ENCODE results near the gene KIF2A.

KIF2A gene

DNA sequence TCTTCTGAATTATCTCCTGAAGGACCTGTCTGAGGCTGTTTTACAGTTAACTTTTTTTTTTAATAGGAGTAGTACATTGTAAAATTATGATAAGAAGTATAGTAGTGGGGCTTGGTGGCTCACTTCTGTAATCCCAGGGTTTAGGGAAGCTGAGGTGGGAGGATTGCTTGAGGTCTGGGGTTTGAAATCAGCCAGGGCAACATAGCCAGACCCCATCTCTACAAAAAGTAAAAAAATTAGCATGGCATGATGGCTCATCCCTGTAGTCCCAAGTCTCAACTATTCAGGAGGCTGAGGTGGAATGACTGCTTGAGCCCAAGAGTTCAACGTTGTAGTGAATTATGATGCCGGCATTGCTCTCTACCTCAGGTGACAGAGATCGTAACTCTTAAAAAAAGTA is 113.6 kb downstream of the KIF2A start:
- TF ChIP-seq FOXM1 (IDR thresholded peaks at IDR 0.05; ENCODE audit: borderline replicate concordance, low read depth): no peak
- TF ChIP-seq, protein P1, sequence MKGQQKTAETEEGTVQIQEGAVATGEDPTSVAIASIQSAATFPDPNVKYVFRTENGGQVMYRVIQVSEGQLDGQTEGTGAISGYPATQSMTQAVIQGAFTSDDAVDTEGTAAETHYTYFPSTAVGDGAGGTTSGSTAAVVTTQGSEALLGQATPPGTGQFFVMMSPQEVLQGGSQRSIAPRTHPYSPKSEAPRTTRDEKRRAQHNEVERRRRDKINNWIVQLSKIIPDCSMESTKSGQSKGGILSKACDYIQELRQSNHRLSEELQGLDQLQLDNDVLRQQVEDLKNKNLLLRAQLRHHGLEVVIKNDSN (IDR thresholded peaks at IDR 0.05): no peak
- no peak for TF ChIP-seq TEAD4 (IDR thresholded peaks at IDR 0.05)
- TF ChIP-seq CREB1 (IDR thresholded peaks at IDR 0.05; ENCODE audit: low read depth): no peak
- no peak for TF ChIP-seq ZBTB7A (IDR thresholded peaks at IDR 0.05; ENCODE audit: low read depth)
- no peak for TF ChIP-seq CEBPB (IDR thresholded peaks at IDR 0.05)

DNA sequence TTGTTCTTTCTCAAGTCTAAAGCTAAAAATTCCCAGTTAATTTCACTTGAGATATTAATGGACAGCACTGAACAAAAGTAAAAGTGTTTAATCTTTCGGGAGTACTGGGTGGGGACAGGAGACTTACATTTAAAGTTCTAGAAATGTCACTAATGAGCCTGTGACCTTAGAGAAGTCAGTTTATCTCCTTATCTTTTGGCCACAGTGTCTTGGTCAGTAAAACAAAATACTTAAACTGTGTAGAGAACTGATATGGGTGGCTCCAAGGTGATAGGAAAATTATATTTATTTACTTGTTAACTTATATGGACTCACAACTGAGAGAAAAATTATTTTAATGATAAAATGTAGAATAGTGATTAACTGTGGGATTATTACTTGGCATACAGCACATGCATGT is 115.4 kb downstream of the KIF2A start:
- TF ChIP-seq NFIC (IDR thresholded peaks at IDR 0.05) (no peak), TEAD4 (IDR thresholded peaks at IDR 0.05) (no peak)
- TF ChIP-seq, protein P2, sequence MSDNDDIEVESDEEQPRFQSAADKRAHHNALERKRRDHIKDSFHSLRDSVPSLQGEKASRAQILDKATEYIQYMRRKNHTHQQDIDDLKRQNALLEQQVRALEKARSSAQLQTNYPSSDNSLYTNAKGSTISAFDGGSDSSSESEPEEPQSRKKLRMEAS (IDR thresholded peaks at IDR 0.05): no peak

DNA sequence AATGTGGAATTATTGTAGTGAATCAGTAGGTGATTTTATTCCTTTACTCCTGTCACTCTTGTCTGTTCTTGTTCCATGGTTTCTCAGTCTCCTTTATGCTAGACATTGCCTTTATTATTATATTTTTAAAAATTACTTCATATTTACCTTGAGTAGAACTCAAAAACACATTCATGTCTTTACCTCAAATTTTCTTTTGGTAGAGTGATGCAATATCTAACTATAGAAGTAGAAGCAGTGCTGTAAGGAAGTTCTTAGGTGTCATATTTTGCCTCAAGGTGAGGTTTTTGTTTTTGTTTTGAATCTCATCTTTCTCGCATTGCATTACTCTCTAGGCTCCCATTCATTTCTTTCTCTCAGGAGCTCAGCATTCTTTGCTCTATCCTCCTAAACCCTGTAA is 118.8 kb downstream of the KIF2A start:
- TF ChIP-seq NFIC (IDR thresholded peaks at IDR 0.05) (no peak), TEAD4 (IDR thresholded peaks at IDR 0.05) (no peak), CEBPB (IDR thresholded peaks at IDR 0.05) (no peak), EP300 (IDR thresholded peaks at IDR 0.05; ENCODE audit: borderline replicate concordance) (no peak), TAF1 (IDR thresholded peaks at IDR 0.05; ENCODE audit: low read depth) (no peak), FOXM1 (IDR thresholded peaks at IDR 0.05; ENCODE audit: borderline replicate concordance, low read depth) (no peak), ZBTB7A (IDR thresholded peaks at IDR 0.05; ENCODE audit: low read depth) (no peak), EGR1 (IDR thresholded peaks at IDR 0.05) (no peak), TCF12 (IDR thresholded peaks at IDR 0.05; ENCODE audit: low read depth) (no peak), YY1 (IDR thresholded peaks at IDR 0.05; ENCODE audit: low read depth) (no peak), RAD21 (IDR thresholded peaks at IDR 0.05; ENCODE audit: low read depth) (no peak), CREB1 (IDR thresholded peaks at IDR 0.05; ENCODE audit: low read depth) (no peak)
- TF ChIP-seq, protein P1 (IDR thresholded peaks at IDR 0.05): no peak
- TF ChIP-seq, protein P2 (IDR thresholded peaks at IDR 0.05): no peak
- TF ChIP-seq, protein P3, sequence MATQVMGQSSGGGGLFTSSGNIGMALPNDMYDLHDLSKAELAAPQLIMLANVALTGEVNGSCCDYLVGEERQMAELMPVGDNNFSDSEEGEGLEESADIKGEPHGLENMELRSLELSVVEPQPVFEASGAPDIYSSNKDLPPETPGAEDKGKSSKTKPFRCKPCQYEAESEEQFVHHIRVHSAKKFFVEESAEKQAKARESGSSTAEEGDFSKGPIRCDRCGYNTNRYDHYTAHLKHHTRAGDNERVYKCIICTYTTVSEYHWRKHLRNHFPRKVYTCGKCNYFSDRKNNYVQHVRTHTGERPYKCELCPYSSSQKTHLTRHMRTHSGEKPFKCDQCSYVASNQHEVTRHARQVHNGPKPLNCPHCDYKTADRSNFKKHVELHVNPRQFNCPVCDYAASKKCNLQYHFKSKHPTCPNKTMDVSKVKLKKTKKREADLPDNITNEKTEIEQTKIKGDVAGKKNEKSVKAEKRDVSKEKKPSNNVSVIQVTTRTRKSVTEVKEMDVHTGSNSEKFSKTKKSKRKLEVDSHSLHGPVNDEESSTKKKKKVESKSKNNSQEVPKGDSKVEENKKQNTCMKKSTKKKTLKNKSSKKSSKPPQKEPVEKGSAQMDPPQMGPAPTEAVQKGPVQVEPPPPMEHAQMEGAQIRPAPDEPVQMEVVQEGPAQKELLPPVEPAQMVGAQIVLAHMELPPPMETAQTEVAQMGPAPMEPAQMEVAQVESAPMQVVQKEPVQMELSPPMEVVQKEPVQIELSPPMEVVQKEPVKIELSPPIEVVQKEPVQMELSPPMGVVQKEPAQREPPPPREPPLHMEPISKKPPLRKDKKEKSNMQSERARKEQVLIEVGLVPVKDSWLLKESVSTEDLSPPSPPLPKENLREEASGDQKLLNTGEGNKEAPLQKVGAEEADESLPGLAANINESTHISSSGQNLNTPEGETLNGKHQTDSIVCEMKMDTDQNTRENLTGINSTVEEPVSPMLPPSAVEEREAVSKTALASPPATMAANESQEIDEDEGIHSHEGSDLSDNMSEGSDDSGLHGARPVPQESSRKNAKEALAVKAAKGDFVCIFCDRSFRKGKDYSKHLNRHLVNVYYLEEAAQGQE (IDR thresholded peaks at IDR 0.05; ENCODE audit: low read depth): no peak

DNA sequence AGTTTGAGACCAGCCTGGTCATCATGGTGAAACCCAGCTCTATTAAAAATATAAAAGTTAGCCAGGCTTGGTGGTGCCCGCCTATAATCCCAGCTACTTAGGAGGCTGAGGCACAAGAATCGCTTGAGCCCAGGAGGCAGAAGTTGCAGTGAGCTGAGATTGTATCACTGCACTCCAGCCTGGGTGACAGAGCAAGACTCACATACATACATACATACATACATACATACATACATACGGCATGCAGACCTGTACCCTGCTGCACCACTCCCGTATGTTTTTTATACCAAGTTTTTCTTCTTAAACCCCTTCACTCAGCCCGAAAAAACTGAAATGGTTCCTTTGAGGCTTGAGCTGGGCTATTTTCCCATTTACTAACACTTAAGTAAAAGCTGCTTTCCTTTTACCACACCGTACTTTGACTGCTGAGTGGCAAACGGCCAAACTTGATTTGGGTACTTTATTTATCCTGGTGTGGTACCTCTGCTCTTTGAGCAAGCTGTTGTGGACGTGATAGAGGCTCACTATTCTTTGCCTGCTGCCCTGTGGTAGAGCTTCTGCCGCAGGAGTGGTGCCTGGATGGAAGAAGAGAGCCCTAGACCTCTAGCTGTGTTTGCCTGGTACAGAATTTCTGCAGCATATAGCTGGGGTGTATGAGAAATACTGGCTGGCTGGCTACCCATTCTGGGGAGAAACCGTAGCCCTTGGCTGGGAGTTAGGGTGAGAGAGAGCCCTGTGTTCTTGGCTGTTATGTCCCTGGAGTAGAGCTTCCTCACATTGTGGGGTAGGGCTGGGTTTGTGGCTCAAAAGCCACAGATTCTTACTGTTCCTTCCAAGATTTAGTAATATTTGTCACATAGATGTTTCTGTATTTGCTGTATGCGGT is 126.0 kb downstream of the KIF2A start:
- TF ChIP-seq, protein P1 (IDR thresholded peaks at IDR 0.05): no peak
- TF ChIP-seq CEBPB (IDR thresholded peaks at IDR 0.05): no peak
- TF ChIP-seq TEAD4 (IDR thresholded peaks at IDR 0.05): no peak
- TF ChIP-seq TCF12 (IDR thresholded peaks at IDR 0.05; ENCODE audit: low read depth): no peak
- TF ChIP-seq NFIC (IDR thresholded peaks at IDR 0.05): no peak
- no peak for TF ChIP-seq YY1 (IDR thresholded peaks at IDR 0.05; ENCODE audit: low read depth)
- TF ChIP-seq EGR1 (IDR thresholded peaks at IDR 0.05): no peak
- TF ChIP-seq, protein P3 (IDR thresholded peaks at IDR 0.05; ENCODE audit: low read depth): no peak

DNA sequence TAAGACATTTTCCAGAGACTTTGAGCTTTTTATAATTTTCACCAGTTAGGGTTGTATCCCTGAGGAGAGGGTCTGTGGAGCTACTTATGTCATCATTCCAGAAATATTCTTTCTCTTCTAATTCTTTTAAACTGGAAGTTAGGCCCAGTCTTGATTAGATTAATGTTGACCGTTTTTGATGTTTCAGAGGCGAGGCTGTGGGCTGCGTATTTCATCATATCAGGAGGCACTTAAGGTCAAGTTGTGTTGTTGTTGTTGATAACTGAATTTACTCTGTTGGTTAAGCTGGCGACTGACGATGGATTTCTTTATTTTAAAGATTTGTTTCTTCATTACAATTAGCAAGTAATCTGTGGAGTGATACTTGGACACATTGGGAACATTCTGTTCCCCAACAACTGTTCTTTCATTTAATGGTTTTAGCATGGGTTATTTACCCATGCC is 126.6 kb downstream of the KIF2A start:
- no peak for TF ChIP-seq EP300 (IDR thresholded peaks at IDR 0.05; ENCODE audit: borderline replicate concordance)
- no peak for TF ChIP-seq FOXM1 (IDR thresholded peaks at IDR 0.05; ENCODE audit: borderline replicate concordance, low read depth)
- no peak for TF ChIP-seq YY1 (IDR thresholded peaks at IDR 0.05; ENCODE audit: low read depth)
- no peak for TF ChIP-seq EGR1 (IDR thresholded peaks at IDR 0.05)
- TF ChIP-seq CEBPB (IDR thresholded peaks at IDR 0.05): no peak
- no peak for TF ChIP-seq TAF1 (IDR thresholded peaks at IDR 0.05; ENCODE audit: low read depth)
- TF ChIP-seq TCF12 (IDR thresholded peaks at IDR 0.05; ENCODE audit: low read depth): no peak
- TF ChIP-seq, protein P3 (IDR thresholded peaks at IDR 0.05; ENCODE audit: low read depth): no peak
- TF ChIP-seq, protein P1 (IDR thresholded peaks at IDR 0.05): no peak
- TF ChIP-seq RAD21 (IDR thresholded peaks at IDR 0.05; ENCODE audit: low read depth): no peak

Data from Ishikawa (cell line).